ENCODE data around the gene HDAC11. TPM values are rescaled to one million over a fixed set of nuclear protein-coding genes. Genes with fewer than 3 reads are reported as not detected.
"Not testable (repeated sequence)": the region's sequence is repeated elsewhere in the genome, so short reads cannot be mapped to it uniquely, and the experiment has no call there.

The HDAC11 gene
- total RNA-seq, 2 experiments from 2014 or later = 0.74 to 1.1 TPM

DNA sequence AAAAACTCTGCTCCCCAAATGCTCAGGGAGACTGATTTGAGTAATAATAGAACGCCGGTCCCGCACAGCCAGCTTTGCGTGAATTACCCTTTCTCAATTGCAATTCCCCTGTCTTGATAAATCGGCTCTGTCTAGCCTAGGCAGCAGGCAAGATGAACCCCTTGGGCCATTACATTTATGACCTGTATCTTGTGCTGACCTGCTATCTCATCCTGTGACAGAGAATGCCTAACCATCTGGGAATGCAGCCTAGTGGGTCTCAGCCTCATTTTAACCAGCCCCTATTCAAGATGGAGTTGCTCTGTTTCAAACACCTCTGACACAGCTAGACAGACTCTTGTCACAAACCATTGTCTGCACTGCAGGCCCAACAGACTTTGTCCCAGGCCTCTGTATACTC lies 46.2 kb upstream of the HDAC11 start:
- POLR2A ChIA-PET = no interaction called here
- peaks cover 12% of the 10 kb centered on the region for H3K4me1 ChIP-seq (ENCODE audit: insufficient read depth, low read length, poor library complexity, severe bottlenecking)
- no peak overlapping the region for H3K4me3 ChIP-seq (ENCODE audit: low read depth, low read length, poor library complexity, severe bottlenecking)
- no TSS peak for BruUV-seq (replicated peaks)
- H3K36me3 ChIP-seq (ENCODE audit: insufficient read depth, low read length) = no peaks in the 10 kb centered on the region
- H4K20me1 ChIP-seq (ENCODE audit: insufficient read depth, low read length) = no peaks in the 10 kb centered on the region
- H3K9me3 ChIP-seq (ENCODE audit: low read length) = peaks cover 5% of the 10 kb centered on the region; the same call in 1 of the 2 replicates
- DNase-seq (ENCODE audit: low spot score) = no peak
- H3K4me2 ChIP-seq (ENCODE audit: low read length) = no peak overlapping the region
- CTCF ChIA-PET (ENCODE audit: unreplicated experiment) = no interaction called here
- H2AFZ ChIP-seq (ENCODE audit: low read length) = no peak overlapping the region
- intact Hi-C loops (cut with micrococcal nuclease; ENCODE audit: unreplicated experiment) = no loop called here
- H3K27ac ChIP-seq (ENCODE audit: low read depth, low read length, poor library complexity, severe bottlenecking) = no peak overlapping the region
- H3K79me2 ChIP-seq (ENCODE audit: insufficient read depth, low read depth, low read length) = no peaks in the 10 kb centered on the region
- no peaks in the 10 kb centered on the region for H3K9me2 ChIP-seq (ENCODE audit: insufficient read depth, low read length)
- TF ChIP-seq EZH2phosphoT487 (IDR thresholded peaks at IDR 0.05; ENCODE audit: borderline replicate concordance, low read depth, low read length) = no peak
- TF ChIP-seq, protein P1, sequence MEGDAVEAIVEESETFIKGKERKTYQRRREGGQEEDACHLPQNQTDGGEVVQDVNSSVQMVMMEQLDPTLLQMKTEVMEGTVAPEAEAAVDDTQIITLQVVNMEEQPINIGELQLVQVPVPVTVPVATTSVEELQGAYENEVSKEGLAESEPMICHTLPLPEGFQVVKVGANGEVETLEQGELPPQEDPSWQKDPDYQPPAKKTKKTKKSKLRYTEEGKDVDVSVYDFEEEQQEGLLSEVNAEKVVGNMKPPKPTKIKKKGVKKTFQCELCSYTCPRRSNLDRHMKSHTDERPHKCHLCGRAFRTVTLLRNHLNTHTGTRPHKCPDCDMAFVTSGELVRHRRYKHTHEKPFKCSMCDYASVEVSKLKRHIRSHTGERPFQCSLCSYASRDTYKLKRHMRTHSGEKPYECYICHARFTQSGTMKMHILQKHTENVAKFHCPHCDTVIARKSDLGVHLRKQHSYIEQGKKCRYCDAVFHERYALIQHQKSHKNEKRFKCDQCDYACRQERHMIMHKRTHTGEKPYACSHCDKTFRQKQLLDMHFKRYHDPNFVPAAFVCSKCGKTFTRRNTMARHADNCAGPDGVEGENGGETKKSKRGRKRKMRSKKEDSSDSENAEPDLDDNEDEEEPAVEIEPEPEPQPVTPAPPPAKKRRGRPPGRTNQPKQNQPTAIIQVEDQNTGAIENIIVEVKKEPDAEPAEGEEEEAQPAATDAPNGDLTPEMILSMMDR (conservative IDR thresholded peaks at IDR 0.05; ENCODE audit: low read length) = no peak

DNA sequence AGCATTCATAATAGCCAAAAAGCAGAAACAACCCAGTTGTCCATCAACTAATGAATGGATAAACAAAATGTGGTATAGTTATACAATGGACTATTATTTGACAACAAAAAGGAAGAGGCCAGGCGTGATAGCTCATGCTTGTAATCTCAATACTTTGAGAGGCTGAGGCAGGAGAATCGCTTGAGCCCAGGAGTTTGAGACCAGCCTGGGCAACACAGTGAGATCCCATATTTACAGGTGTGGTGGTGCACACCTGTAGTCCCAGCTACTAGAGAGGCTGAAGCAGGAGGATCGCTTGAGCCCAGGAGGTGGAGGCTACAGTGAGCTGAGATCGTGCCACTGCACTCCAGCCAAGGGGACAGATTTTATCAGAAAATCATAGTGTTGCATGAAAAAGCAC lies 43.9 kb upstream of the HDAC11 start:
- H3K4me1 ChIP-seq (ENCODE audit: insufficient read depth, low read length, poor library complexity, severe bottlenecking); H2AFZ ChIP-seq (ENCODE audit: low read length); BruUV-seq (replicated peaks); H3K36me3 ChIP-seq (ENCODE audit: insufficient read depth, low read length); H4K20me1 ChIP-seq (ENCODE audit: insufficient read depth, low read length); H3K9me2 ChIP-seq (ENCODE audit: insufficient read depth, low read length); intact Hi-C loops (cut with micrococcal nuclease; ENCODE audit: unreplicated experiment); H3K27ac ChIP-seq (ENCODE audit: low read depth, low read length, poor library complexity, severe bottlenecking); H3K79me2 ChIP-seq (ENCODE audit: insufficient read depth, low read depth, low read length); H3K4me2 ChIP-seq (ENCODE audit: low read length); H3K4me3 ChIP-seq (ENCODE audit: low read depth, low read length, poor library complexity, severe bottlenecking); H3K9me3 ChIP-seq (ENCODE audit: low read length); DNase-seq (ENCODE audit: low spot score): not testable (repeated sequence)
- POLR2A ChIA-PET = interaction anchor here (1.6 kb wide), 1 partner anchor 10 kb away, joined by 6 read pairs; no protein-coding TSS in a partner anchor
- CTCF ChIA-PET (ENCODE audit: unreplicated experiment) = interaction anchor here (1.0 kb wide), 2 partner anchors 12 to 16 kb away, joined by 3 to 5 read pairs; no protein-coding TSS in a partner anchor

DNA sequence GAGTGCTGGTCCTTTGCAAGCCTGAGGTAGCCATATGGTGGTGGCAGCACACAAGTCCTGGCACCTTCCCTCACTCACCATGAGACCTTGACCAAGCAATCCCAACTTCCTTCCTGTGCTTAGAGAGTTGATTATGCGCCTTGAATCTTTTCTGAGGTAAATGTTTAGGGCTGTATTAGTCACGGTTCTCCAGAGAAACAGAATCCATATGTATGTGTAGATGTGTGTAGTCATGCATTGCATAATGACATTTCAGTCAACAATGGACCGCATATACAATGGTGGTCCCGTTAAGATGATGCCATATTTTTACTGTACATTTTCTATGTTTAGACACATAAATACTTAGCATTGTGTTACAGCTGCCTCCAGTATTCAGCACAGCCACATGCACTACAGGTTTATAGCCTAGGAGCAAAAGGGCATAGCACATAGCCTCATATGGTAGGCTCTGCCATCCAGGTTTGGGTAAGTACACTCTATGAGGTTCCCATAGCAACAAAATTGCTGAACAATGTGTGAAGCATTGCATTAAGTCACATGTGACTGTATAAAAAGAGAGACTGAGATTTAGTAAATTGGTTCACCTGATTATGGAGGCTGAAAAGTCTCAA lies 39.8 kb upstream of the HDAC11 start:
- DNase-seq (ENCODE audit: low spot score) = no peak
- Histone ChIP-seq H3K79me2 (ENCODE audit: insufficient read depth, low read depth, low read length) (no peaks in the 10 kb centered on the region), H2AFZ (ENCODE audit: low read length) (no peak overlapping the region), H3K9me2 (ENCODE audit: insufficient read depth, low read length) (no peaks in the 10 kb centered on the region), H3K4me2 (ENCODE audit: low read length) (no peak overlapping the region), H3K4me1 (ENCODE audit: insufficient read depth, low read length, poor library complexity, severe bottlenecking) (no peaks in the 10 kb centered on the region), H3K4me3 (ENCODE audit: low read depth, low read length, poor library complexity, severe bottlenecking) (no peak overlapping the region), H3K9me3 (ENCODE audit: low read length) (no peaks in the 10 kb centered on the region), H3K27ac (ENCODE audit: low read depth, low read length, poor library complexity, severe bottlenecking) (no peak overlapping the region), H4K20me1 (ENCODE audit: insufficient read depth, low read length) (no peaks in the 10 kb centered on the region), H3K36me3 (ENCODE audit: insufficient read depth, low read length) (no peaks in the 10 kb centered on the region)
- TF ChIP-seq, protein P1 (conservative IDR thresholded peaks at IDR 0.05; ENCODE audit: low read length) = no peak
- TF ChIP-seq EZH2phosphoT487 (IDR thresholded peaks at IDR 0.05; ENCODE audit: borderline replicate concordance, low read depth, low read length) = no peak
- CTCF ChIA-PET (ENCODE audit: unreplicated experiment) = no interaction called here
- POLR2A ChIA-PET = interaction anchor here (0.7 to 1.6 kb wide), 2 partner anchors 11 to 479 kb away, joined by 3 to 6 read pairs; no protein-coding TSS in a partner anchor
- intact Hi-C loops (cut with micrococcal nuclease; ENCODE audit: unreplicated experiment) = no loop called here
- BruUV-seq (replicated peaks) = no TSS peak

DNA sequence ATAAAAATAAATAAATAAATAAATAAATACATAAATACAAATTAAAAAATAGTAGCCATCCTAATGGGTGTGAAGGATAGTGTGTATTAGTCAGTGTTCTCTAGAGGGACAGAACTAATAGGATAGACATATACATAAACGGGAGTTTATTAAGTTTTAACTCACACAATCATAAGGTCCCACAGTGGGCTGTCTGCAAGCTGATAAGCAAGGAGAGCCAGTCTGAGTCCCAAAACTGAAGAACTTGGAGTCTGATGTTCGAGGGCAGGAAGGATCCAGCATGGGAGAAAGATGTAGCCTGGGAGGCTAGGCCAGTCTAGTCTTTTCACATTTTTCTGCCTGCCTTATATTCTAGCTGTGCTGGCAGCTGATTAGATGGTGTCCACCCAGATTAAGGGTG lies 37.2 kb upstream of the HDAC11 start:
- intact Hi-C loops (cut with micrococcal nuclease; ENCODE audit: unreplicated experiment) = not testable (repeated sequence)

More for the DNA sequence above, 37.2 kb upstream of the HDAC11 start:
- CTCF ChIA-PET (ENCODE audit: unreplicated experiment); POLR2A ChIA-PET; BruUV-seq (replicated peaks); H3K36me3 ChIP-seq (ENCODE audit: insufficient read depth, low read length); H3K27ac ChIP-seq (ENCODE audit: low read depth, low read length, poor library complexity, severe bottlenecking); H3K4me1 ChIP-seq (ENCODE audit: insufficient read depth, low read length, poor library complexity, severe bottlenecking); H2AFZ ChIP-seq (ENCODE audit: low read length); H4K20me1 ChIP-seq (ENCODE audit: insufficient read depth, low read length); DNase-seq (ENCODE audit: low spot score); H3K9me2 ChIP-seq (ENCODE audit: insufficient read depth, low read length); H3K9me3 ChIP-seq (ENCODE audit: low read length); H3K4me3 ChIP-seq (ENCODE audit: low read depth, low read length, poor library complexity, severe bottlenecking); H3K79me2 ChIP-seq (ENCODE audit: insufficient read depth, low read depth, low read length); H3K4me2 ChIP-seq (ENCODE audit: low read length): not testable (repeated sequence)

Data from OCI-LY7 (cell line).